ENCODE measurements around the gene GPC1. TPM values are rescaled to one million over a fixed set of nuclear protein-coding genes. Genes with fewer than 3 reads are reported as not detected.

The GPC1 gene
- total and polyA plus RNA-seq, 2 of the 13 experiments (the other 11 are each of a cell fraction or from before 2014, with no cell fraction given) = 4.0 to 5.5 TPM

DNA sequence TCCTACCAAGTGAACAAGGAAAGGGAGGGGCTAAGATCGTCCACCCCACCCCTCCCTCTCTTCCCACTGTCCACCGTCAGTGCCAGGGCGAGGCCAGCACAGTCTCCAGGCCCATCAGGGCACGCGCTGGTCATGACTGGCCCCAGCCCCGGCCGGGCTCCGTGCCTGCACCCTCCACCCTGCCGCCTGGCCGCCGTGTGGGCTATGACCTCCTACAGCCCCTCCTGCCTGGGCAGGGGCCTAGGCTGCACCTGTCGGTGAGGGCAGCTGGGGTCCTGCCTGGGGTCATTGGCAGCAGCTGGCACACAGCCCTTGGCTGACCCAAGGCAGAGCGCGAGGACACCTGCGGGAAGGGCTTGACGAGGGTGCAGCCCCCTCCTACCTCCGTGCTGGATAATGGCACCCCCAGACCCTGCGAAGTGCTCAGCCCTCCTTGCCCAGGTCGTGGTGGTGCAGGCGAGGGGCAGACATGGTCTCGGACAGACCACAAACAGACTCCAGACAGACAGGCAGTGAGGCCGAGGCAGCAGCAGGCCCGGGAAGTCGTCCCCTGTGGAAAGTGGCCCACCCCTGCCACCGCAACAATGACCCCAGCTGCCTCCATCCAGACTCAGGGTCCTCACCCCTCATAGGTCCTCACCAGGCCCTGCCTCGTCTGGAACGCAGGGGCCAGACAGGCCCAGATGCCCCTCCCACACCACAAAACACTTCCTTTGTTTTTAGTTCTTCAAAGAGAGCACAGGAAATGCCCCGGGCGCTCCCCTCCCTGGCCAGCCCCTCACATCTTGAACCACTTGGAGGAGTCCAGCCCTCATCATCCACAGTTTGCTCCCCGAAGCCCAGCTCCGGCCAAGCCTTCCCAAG is 43.1 kb upstream of the GPC1 start (continued):
- TF ChIP-seq ZNF747 (CRISPR knock-in tag; IDR thresholded peaks at IDR 0.05; ENCODE audit: borderline replicate concordance) = no peak

DNA sequence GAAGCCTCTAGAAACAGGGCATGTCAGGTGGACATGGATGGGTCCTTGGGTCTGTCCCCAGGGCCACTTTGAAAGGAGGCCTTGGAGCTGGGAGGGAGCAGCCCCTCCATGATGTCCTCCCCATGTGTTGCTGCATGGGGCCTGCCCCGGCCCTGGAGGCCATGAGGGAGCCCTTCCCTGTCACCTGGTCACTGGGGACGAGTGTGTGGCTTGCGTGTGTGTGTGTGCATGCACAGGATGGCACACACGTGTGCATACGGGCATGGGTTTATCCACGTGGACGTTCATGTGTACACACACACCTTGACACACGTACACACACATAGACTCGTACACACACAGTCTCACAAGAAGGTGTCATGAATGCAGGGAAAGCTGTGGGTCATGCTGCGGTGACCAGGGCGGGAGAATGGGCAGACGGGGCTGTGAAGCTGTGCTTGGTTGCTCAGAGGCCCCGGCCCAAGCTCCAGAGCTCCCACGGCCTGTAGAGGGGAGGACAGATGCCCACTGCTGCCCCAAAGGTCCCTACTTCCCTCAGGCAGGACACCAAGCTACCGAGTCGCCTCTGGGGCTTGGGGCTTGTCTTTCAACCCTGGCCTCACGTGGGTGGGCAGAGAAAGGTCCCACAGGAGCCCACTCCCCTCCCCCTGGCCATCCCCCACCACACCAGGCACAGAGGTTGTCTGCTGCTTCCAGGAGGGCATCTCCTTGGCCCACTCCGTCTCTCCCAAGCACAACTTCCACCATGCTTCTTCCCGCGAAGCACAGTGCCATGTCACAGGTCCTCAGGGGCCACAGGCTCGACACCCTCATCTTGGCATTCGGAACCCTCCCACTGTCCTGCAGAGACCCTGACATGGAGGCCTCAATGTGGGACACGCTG is 42.3 kb upstream of the GPC1 start:
- Histone ChIP-seq H2AFZ (ENCODE audit: low read length) (no peak overlapping the region), H3K27ac (ENCODE audit: extremely low read length, insufficient read depth, low read length) (no peak overlapping the region), H3K79me2 (ENCODE audit: insufficient read depth, low read length) (no peaks in the 10 kb centered on the region), H3K36me3 (replicated peaks in 1 of 2; ENCODE audit: control insufficient read depth in 1 of 2, insufficient read depth in 2 of 2, low read length in 2 of 2) (no peaks in the 10 kb centered on the region), H3K4me2 (ENCODE audit: low read depth, low read length) (no peak overlapping the region), H3K4me1 (ENCODE audit: insufficient read depth, low read length) (no peaks in the 10 kb centered on the region), H4K20me1 (ENCODE audit: insufficient read depth, low read length) (no peaks in the 10 kb centered on the region; the same call in 1 of the 2 replicates), H3K9me3 (ENCODE audit: low read length) (no peaks in the 10 kb centered on the region), H3K27me3 (ENCODE audit: control insufficient read depth in 1 of 2, insufficient read depth in 2 of 2, low read length in 2 of 2) (peaks cover 21 to 80% of the 10 kb centered on the region in 2 experiments), H3K4me3 (replicated peaks in 1 of 3; ENCODE audit: insufficient read depth in 1 of 3, low read depth in 2 of 3, low read length in 3 of 3) (no peak overlapping the region), H3K9ac (ENCODE audit: insufficient read depth, low read depth, low read length) (no peak overlapping the region)
- ChIA-PET POLR2A (no interaction called here), CTCF (ENCODE audit: low intra/inter-chr PET ratio, low total read pairs) (no interaction called here)
- ATAC-seq (no peak), FAIRE-seq (no peak), DNase-seq (ENCODE audit: low spot score) (no peak)
- BruUV-seq (replicated peaks) = no TSS peak
- WGBS (ENCODE audit: low lambda C conversion rate) = 16% methylated on average over 17 of the region's 23 CpGs
- TF ChIP-seq, protein P1, sequence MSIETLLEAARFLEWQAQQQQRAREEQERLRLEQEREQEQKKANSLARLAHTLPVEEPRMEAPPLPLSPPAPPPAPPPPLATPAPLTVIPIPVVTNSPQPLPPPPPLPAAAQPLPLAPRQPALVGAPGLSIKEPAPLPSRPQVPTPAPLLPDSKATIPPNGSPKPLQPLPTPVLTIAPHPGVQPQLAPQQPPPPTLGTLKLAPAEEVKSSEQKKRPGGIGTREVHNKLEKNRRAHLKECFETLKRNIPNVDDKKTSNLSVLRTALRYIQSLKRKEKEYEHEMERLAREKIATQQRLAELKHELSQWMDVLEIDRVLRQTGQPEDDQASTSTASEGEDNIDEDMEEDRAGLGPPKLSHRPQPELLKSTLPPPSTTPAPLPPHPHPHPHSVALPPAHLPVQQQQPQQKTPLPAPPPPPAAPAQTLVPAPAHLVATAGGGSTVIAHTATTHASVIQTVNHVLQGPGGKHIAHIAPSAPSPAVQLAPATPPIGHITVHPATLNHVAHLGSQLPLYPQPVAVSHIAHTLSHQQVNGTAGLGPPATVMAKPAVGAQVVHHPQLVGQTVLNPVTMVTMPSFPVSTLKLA (IDR thresholded peaks at IDR 0.05) = peak; percentile 90
- TF ChIP-seq ZNF841 (CRISPR knock-in tag; IDR thresholded peaks at IDR 0.05; ENCODE audit: borderline replicate concordance) (no peak), HNRNPLL (IDR thresholded peaks at IDR 0.05; ENCODE audit: low read depth, low read length, poor library complexity, severe bottlenecking) (peak; percentile 4), SMARCC2 (IDR thresholded peaks at IDR 0.05) (no peak)
- in situ Hi-C loops (cut with HindIII; ENCODE audit: extremely low pct_ligation_motif_present, low pct_unique_long_range_greater_than_20kb) = no loop called here
- intact Hi-C loops (cut with micrococcal nuclease; ENCODE audit: unreplicated experiment) = no loop called here
